Activated naive CD4-positive, alpha-beta T cell treated with anti-CD3 and anti-CD28 coated beads for 36 hours (primary cell): ENCODE measurements around the gene TNNI3. TPM values are rescaled to one million over a fixed set of nuclear protein-coding genes. Genes with fewer than 3 reads are reported as not detected.
"Not testable (repeated sequence)": the region's sequence is repeated elsewhere in the genome, so short reads cannot be mapped to it uniquely, and the experiment has no call there.

Source experiments
- CTCF ChIA-PET: fragments of 350-600 bp; sonication (Branson Sonifier 250); formaldehyde crosslinking; loops from one replicate; lab custom pipeline; 2021; ENCODE audit warnings: antibody characterized with exemption; lab: Charles Lee
- DNase-seq: peaks from one replicate; pipeline ENCODE4 v3.0.0-alpha.2; 2020
- H3K27ac Mint-ChIP-seq: one replicate; pipeline ENCODE4 v1.8.0; 2021; ENCODE audit warnings: mild to moderate bottlenecking, mixed read lengths
- H3K27me3 Mint-ChIP-seq: one replicate; pipeline ENCODE4 v1.8.0; 2021; ENCODE audit warnings: low read depth, mixed read lengths
- H3K36me3 Mint-ChIP-seq: one replicate; pipeline ENCODE4 v1.8.0; 2021; ENCODE audit warnings: low read depth, mixed read lengths
- H3K4me1 Mint-ChIP-seq: one replicate; pipeline ENCODE4 v1.8.0; 2021; ENCODE audit warnings: low read depth, mixed read lengths
- H3K4me3 Mint-ChIP-seq: one replicate; pipeline ENCODE4 v1.8.0; 2021; ENCODE audit warnings: mild to moderate bottlenecking, moderate library complexity, mixed read lengths
- H3K9me3 Mint-ChIP-seq: one replicate; pipeline ENCODE4 v1.8.0; 2021; ENCODE audit warnings: mixed read lengths
- intact Hi-C: fragments of 100-400 bp; cut with micrococcal nuclease; formaldehyde crosslinking; loops from one replicate; pipeline ENCODE4 v1.15.1; 2023
- total RNA-seq, 2 experiments: library from RNA; stranded (reverse); gene quantifications; one replicate each; pipeline ENCODE4 v1.2.3, GENCODE V29; 2021

The TNNI3 gene
- total RNA-seq, 2 experiments from 2014 or later, result not detected

DNA sequence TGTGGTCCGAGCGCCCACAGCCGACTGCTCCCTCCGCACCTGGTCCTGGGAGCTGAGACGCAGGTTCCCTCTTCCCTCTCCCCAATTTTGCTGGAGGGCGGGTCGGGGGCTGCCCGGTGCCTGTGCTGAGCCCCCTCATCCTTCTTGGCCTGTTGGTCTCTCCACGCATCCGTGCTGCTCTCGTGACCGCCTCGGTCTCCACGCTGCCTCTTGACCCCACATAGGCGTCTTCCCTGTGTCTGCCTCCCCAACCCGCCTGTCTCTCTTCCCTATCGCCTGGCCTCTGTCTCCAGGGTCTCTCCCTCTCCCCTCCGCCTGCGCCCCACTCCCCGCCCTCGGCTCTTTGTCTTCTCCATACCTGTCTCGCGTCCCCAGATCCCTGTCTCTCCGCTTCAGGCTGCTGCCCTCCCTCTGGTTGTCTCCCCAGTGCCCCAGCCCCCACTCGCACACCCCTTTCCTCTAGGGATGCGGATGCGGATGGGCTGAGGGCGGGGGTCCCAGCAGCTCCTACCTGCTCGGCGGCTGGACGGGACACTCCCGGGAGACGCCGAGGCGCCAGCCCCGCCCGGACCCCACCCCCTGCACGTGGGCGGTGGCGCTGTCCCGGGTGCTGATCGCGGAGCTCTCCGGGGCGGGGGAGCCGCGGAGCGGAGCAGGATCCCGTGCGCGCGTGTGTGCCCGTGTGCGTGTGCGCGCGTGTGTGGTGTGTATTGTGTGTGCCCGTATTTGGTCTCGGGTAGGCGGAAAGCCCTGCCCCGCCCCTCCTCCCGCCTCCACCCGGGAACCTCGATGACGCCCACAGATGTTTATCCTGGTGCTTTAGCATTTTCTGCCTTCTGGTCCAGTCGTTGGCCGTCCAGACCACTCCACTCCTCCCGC is 22.3 kb upstream of the TNNI3 start, which contains the start of gene SYT5:
Gene SYT5, minus strand, starts transcription at position 684 of the 879 bp plus-strand sequence. CDS start 1,248 bp downstream, outside the sequence.
- H3K27me3 Mint-ChIP-seq, result peaks cover 65% of the 10 kb centered on the region
- H3K9me3 Mint-ChIP-seq, result no peaks in the 10 kb centered on the region
- CTCF ChIA-PET, result no interaction called here
- H3K27ac Mint-ChIP-seq, result no peak within 1 kb of the TSS
- peak; percentile 69 for DNase-seq
- intact Hi-C loops, result loop anchor here (2.0 kb wide), 2 partner anchors 37 to 79 kb away; partner anchors contain the start of gene PPP6R1
- peak within 1 kb of the TSS; percentile 58 for H3K4me3 Mint-ChIP-seq
- H3K4me1 Mint-ChIP-seq, result peaks cover 14% of the 10 kb centered on the region
- H3K36me3 Mint-ChIP-seq, result no peaks in the 10 kb centered on the region

DNA sequence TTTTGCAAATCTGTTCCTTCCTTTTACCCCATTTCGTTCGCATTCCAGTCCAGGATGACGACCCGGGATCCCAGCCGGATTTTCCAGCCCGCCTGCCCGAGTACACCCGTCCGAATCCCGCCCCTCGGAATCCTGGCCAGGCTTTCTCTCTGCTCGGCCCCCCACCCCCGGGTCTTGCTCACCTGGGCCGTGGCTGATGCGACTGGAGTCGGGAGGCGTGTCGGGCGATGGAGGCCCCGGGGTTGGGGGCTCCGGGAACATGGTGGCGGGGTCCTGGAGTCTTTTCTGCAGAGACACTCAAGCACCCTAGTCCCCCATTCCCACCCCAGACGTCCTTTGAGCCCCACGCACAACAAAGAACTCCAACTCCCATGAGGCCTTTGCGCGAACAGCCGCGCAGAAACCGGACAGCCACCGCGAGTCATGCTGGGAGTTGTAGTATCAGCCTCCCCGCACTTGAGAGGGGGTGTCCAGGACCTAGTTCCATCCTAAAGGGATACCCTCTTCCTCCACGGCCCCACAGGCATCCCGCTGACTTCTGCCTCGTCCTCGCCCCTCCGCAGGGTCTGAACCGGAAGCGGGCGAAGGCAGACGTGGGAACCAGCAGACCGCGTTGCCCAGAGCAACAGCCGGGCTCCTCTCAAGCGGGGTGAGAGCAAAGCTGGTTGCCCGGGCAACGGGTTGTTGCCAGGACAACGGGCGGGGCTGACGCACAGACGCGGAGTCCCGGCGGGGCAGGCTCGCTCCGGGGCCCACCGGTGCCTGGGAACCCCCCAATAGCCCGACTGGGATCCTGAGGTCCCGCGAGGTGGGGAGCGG is 21.5 kb upstream of the TNNI3 start:
- CTCF ChIA-PET, result no interaction called here
- DNase-seq, result peak; percentile 83
- H3K36me3 Mint-ChIP-seq, result no peaks in the 10 kb centered on the region
- intact Hi-C loops, result loop anchor here (2.0 kb wide), 2 partner anchors 38 to 80 kb away; partner anchors contain the start of gene PPP6R1
- H3K4me1 Mint-ChIP-seq, result peaks cover 18% of the 10 kb centered on the region
- peak overlapping the region; percentile 58 for H3K4me3 Mint-ChIP-seq
- H3K27me3 Mint-ChIP-seq, result peaks cover 69% of the 10 kb centered on the region
- no peak overlapping the region for H3K27ac Mint-ChIP-seq
- no peaks in the 10 kb centered on the region for H3K9me3 Mint-ChIP-seq

DNA sequence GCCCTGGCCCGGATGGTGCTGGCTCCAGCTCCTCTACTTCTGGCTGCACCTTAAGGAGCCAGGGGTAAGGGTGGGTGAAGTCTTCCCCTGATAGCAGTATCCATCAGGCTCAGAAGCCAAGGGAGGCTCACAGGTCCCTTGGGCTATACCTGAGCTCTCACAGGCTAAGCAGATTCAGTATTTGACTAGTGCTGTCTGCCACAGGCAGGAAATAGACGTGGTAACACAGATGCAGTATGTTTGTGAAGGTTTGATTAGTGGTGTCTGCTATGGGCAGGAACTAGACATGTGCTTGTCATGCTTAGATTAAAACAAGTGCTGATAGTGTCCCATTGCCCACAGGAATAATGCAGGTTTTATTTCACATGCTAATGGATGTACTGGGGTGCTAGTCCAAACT is 18.5 kb upstream of the TNNI3 start:
- no peak overlapping the region for H3K27ac Mint-ChIP-seq
- H3K27me3 Mint-ChIP-seq, result peaks cover 73% of the 10 kb centered on the region
- peaks cover 23% of the 10 kb centered on the region for H3K4me1 Mint-ChIP-seq
- H3K4me3 Mint-ChIP-seq, result no peak overlapping the region
- DNase-seq, result no peak
- CTCF ChIA-PET, result interaction anchor here (0.5 to 0.7 kb wide), 2 partner anchors 15 to 1142 kb away, joined by 3 read pairs; no protein-coding TSS in a partner anchor
- intact Hi-C loops, result no loop called here
- H3K9me3 Mint-ChIP-seq, result no peaks in the 10 kb centered on the region
- no peaks in the 10 kb centered on the region for H3K36me3 Mint-ChIP-seq

DNA sequence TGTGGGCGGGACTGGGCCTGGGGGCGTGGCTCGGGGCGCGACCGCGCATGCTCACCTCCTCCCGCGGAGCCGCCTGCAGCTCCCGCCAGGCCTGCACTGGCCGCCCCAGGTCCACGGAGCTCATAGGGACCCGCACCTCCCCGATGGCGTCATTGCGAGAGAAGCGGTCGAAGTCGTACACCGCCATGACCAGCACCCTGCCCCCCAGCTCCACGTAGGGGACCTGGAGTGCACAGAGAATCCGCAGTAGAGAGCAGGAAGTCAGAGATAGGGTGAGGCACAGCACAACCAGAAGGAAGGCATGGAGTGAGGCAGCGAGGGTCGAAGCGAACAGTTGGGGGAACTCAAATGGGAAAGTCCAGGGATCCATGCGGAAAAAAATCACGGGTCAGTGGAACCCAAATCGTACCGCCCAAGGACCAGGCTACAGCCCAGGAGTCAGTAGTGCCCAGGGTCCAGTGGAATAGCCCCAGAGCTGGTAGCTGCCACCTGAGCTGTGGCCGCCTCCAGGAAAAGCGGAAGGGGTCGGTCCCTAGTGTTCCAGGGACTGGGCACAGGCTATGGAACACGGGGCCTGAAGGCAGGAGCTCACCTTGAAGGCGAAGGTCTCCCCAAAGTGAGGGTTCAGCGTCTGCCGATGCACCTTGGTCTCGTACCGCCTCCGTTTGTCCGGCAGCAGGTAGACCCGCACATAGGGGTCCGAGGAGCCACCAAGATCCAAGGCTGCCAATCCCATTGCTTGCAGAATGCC is 17.8 kb upstream of the TNNI3 start:
- Mint-ChIP-seq H3K36me3 (no peaks in the 10 kb centered on the region), H3K9me3 (no peaks in the 10 kb centered on the region), H3K4me1 (peaks cover 22% of the 10 kb centered on the region), H3K27ac (no peak overlapping the region), H3K4me3 (no peak overlapping the region), H3K27me3 (peaks cover 73% of the 10 kb centered on the region)
- DNase-seq, result no peak
- CTCF ChIA-PET, result interaction anchor here (0.5 to 1.1 kb wide), 4 partner anchors 8 to 1141 kb away, joined by 3 read pairs; no protein-coding TSS in a partner anchor
- intact Hi-C loops, result no loop called here

DNA sequence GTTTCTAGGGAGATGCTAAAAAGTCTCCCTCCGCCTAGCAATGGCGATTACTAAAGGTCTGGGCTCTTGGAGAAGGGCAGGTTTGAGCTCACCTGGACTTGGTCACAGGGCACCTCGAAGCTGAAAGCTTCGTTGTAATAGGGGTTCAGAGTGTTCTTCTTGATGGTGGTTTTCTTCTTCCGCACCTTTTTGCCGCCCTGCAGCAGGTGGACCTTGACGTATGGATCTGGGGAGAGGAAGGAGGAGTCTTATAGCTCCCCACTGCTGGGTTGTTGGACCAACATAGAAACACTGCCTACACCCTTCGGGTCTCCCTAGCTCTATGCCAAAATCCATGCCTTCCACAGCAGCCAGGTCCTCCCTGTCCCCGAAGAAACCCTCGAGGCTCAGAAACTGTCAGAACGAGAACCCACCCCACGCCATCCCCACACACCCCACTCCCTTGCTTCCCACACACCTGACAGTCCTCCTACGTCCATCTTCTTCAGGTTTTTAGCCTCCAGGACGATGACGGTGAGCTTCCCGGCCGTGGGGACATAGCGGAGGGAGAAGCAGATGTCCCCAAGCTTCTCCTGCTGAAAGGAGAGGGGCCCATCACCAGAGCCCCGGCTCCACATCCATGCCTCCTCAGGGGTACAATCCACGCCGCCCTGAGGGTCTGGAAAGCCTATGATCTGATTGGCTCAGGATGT is 17.0 kb upstream of the TNNI3 start:
- no peaks in the 10 kb centered on the region for H3K36me3 Mint-ChIP-seq
- no peaks in the 10 kb centered on the region for H3K9me3 Mint-ChIP-seq
- intact Hi-C loops, result no loop called here
- no peak overlapping the region for H3K4me3 Mint-ChIP-seq
- H3K27me3 Mint-ChIP-seq, result peaks cover 73% of the 10 kb centered on the region
- no peak for DNase-seq
- H3K4me1 Mint-ChIP-seq, result peaks cover 16% of the 10 kb centered on the region
- no peak overlapping the region for H3K27ac Mint-ChIP-seq
- CTCF ChIA-PET, result interaction anchor here (0.6 to 1.1 kb wide), 2 partner anchors 8 to 65 kb away, joined by 3 to 4 read pairs; no protein-coding TSS in a partner anchor

DNA sequence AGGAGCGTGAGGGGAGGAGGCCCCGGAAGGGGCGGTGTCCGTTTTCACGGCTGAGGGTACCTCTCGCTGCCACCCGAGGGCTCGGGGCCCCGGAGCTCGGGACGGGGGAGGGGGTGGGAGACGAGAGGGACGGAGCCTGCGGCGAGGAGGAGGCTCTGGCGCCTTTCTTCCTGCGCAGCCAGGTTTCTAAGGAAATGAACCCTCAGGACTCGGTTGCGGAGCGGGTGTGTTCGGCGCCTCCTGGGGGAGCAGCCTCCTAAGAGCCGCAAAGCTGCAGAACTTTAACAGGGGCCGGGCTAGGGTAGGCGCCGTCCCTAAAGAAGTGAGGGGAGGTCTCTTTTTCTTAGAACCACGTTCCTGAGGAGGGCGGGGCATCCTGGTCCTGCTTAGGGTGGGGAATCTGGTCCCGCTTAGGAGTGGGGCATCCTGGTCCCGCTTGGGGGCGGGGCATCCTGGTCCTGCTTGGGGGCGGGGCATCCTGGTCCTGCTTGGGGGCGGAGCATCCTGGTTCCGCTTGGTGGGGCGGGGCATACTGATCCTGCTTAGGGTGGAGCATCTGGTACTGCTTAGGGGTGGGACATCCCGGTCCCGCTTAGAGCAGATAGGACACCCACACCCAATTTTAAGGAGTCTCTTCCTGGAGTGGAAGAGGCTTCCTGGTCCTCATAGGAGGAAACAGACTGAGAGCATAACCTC is 16.3 kb upstream of the TNNI3 start:
- peaks cover 73% of the 10 kb centered on the region for H3K27me3 Mint-ChIP-seq
- H3K9me3 Mint-ChIP-seq, result no peaks in the 10 kb centered on the region
- H3K27ac Mint-ChIP-seq, result no peak overlapping the region
- CTCF ChIA-PET, result interaction anchor here (0.6 kb wide), 1 partner anchor 66 kb away, joined by 4 read pairs; no protein-coding TSS in a partner anchor
- H3K4me3 Mint-ChIP-seq, result peak overlapping the region; percentile 49
- intact Hi-C loops, result no loop called here
- H3K4me1 Mint-ChIP-seq, result peaks cover 13% of the 10 kb centered on the region
- H3K36me3 Mint-ChIP-seq, result no peaks in the 10 kb centered on the region
- DNase-seq, result peak; percentile 56

DNA sequence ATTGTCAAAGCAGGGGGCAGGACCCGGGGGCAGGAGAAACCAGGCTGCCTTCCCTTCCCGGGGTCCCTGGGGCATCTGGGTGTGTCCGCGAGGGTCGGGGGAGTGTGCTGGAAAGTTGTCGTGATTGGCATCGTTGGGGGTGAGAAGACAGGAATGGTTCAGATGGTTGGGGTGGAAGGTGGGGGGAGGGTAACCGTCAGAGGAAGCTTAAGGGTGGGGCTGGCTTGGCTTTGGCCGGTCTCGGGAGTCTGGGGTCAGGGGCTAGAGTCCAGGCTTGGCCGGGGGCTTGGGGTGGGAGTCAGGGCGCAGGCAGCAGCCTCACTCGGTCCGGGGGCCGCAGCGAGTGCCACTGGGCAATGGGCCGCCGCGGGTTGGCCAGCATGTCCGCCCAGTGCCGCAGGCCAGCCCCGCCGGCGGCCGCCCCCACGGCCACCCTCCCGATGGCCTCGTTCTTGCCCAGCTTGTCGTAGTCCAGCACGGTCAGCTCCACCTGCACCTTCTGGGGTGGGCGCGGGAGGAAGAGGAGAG is 15.7 kb upstream of the TNNI3 start:
- Mint-ChIP-seq H3K27ac (no peak overlapping the region), H3K36me3 (no peaks in the 10 kb centered on the region), H3K9me3 (no peaks in the 10 kb centered on the region), H3K4me3 (peak overlapping the region; percentile 49), H3K4me1 (peaks cover 10% of the 10 kb centered on the region), H3K27me3 (peaks cover 70% of the 10 kb centered on the region)
- CTCF ChIA-PET, result no interaction called here
- DNase-seq, result no peak
- intact Hi-C loops, result no loop called here

DNA sequence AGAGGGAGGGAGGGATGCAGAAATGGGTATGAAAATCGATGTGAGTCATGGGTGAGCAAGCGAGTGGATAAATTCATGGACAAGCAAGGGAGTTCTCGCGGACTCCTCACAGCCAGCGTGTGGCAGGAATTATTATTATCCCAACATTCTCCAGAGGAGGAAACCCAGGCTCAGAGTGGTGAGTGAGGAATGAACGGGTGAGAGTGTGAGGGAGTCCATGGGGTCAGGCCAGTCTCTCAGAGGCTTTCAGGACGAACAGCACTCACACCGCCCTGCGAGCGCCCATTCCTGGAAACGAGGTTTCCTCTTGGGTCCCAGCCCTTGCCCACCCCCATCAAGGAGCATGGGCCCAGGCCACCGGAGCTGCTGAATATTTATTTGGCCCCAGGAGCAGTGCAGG is 15.2 kb upstream of the TNNI3 start:
- H3K4me3 Mint-ChIP-seq, result no peak overlapping the region
- no peaks in the 10 kb centered on the region for H3K36me3 Mint-ChIP-seq
- CTCF ChIA-PET, result no interaction called here
- no peak for DNase-seq
- H3K27ac Mint-ChIP-seq, result no peak overlapping the region
- intact Hi-C loops, result no loop called here
- peaks cover 68% of the 10 kb centered on the region for H3K27me3 Mint-ChIP-seq
- no peaks in the 10 kb centered on the region for H3K9me3 Mint-ChIP-seq
- peaks cover 10% of the 10 kb centered on the region for H3K4me1 Mint-ChIP-seq

DNA sequence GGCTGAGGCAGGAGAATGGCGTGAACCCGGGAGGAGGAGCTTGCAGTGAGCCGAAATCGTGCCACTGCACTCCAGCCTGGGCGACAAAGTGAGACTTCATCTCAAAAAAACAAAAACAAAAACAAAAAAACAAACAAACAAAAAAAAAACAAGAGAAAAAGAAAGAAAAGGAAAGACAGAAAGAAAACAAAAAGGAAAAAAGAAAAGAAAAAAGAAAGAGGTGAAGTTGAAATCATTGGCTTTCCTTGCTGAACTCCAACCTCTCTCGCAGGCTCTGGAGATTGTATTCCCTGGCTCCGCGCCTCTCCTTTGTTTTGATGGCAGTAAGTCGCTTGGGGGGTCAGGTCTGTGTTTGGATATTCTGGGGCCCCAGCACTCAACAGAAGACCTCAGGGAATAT is 14.8 kb upstream of the TNNI3 start:
- H3K4me3 Mint-ChIP-seq, intact Hi-C loops, DNase-seq, CTCF ChIA-PET, H3K36me3 Mint-ChIP-seq, H3K27ac Mint-ChIP-seq, H3K9me3 Mint-ChIP-seq: not testable (repeated sequence)
- Mint-ChIP-seq H3K4me1 (peaks cover 10% of the 10 kb centered on the region), H3K27me3 (peaks cover 70% of the 10 kb centered on the region)

DNA sequence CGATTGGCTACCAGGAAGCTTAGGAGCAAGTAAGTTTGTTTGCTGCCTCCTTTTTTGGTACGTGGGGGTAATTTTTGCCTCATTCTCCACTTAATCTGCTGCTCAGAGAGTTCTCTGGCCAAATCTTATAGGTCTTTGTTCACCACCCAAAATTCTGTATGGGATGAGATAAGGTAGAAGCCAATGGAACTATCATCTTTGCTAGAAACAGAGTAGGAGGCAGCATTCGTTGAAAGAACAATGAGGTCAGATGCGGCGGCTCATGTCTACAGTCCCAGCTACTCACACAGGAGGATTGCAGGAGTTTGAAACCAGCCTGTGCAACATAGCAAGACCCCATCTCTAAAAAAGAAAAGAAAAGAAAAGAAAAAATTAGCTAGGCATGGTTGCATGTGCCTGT is 13.9 kb upstream of the TNNI3 start:
- CTCF ChIA-PET, result no interaction called here
- intact Hi-C loops, result no loop called here
- Mint-ChIP-seq H3K36me3 (no peaks in the 10 kb centered on the region), H3K4me3 (no peak overlapping the region), H3K9me3 (no peaks in the 10 kb centered on the region), H3K27me3 (peaks cover 70% of the 10 kb centered on the region), H3K27ac (no peak overlapping the region), H3K4me1 (peaks cover 18% of the 10 kb centered on the region)
- DNase-seq, result no peak

DNA sequence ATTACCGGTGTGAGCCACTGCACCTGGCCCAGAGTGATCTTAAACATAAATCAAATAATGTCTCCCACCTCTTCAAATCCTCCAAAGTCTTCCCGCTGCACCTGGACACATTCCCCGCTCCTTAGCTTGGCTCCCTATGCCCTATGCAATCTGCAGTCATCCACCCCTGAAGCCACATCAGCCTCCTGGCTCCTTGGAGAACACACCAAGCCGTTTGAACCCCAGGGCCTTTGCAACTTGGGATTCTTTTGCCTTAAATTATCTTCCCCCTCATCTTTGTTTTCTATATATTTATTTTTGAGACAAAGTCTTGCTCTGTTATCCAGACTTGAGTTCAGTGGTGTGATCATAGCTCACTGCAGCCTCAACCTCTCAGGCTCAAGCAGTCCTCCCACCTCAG is 11.6 kb upstream of the TNNI3 start:
- intact Hi-C loops, result loop anchor here (10.0 kb wide), 1 partner anchor 84 kb away; no protein-coding TSS in a partner anchor
- DNase-seq, result no peak
- H3K9me3 Mint-ChIP-seq, result no peaks in the 10 kb centered on the region
- H3K4me1 Mint-ChIP-seq, result peaks cover 17% of the 10 kb centered on the region
- no peak overlapping the region for H3K4me3 Mint-ChIP-seq
- no peak overlapping the region for H3K27ac Mint-ChIP-seq
- H3K27me3 Mint-ChIP-seq, result peaks cover 69% of the 10 kb centered on the region
- CTCF ChIA-PET, result no interaction called here
- no peaks in the 10 kb centered on the region for H3K36me3 Mint-ChIP-seq
